Brain microvascular endothelial cell (primary cell): ENCODE results near the gene ZSCAN26.
A peak's percentile ranks its signal among the peaks of the same experiment; 100 is the strongest.

Source experiments
- DNase-seq: peaks from one replicate; pipeline ENCODE4 v3.0.0-alpha.2; 2020
- H3K27ac ChIP-seq: fragments of 250-450 bp; sonication (Bioruptor Pico); 2 replicates; pipeline ENCODE4 v1.5.1; 2020; ENCODE audit warnings: mild to moderate bottlenecking, moderate library complexity
- H3K27me3 ChIP-seq: fragments of 250-450 bp; sonication (Bioruptor Pico); replicated peaks from 2 replicates; pipeline ENCODE4 v1.5.1; 2020; ENCODE audit warnings: mild to moderate bottlenecking
- H3K36me3 ChIP-seq: fragments of 250-450 bp; sonication (Bioruptor Pico); replicated peaks from 2 replicates; pipeline ENCODE4 v1.5.1; 2020; ENCODE audit warnings: mild to moderate bottlenecking
- H3K4me3 ChIP-seq: 2 replicates; pipeline ENCODE4 v1.5.1; 2011; ENCODE audit warnings: low read depth, mild to moderate bottlenecking, control low read depth, low read length, moderate library complexity
- in situ Hi-C: cut with HindIII; loops from 2 replicates; pipeline ENCODE4 v1.10.0; 2017; ENCODE audit warnings: low sequenced_read_pairs, low pct_ligation_motif_present
- TF ChIP-seq, protein P1 (sequence below): IDR thresholded peaks from 2 replicates; pipeline ENCODE4 v1.5.1; 2011; ENCODE audit warnings: low read depth, mild to moderate bottlenecking, moderate library complexity, low read length, control low read depth, inconsistent platforms; ENCODE audit errors: missing control alignments

Gene ZSCAN26

DNA sequence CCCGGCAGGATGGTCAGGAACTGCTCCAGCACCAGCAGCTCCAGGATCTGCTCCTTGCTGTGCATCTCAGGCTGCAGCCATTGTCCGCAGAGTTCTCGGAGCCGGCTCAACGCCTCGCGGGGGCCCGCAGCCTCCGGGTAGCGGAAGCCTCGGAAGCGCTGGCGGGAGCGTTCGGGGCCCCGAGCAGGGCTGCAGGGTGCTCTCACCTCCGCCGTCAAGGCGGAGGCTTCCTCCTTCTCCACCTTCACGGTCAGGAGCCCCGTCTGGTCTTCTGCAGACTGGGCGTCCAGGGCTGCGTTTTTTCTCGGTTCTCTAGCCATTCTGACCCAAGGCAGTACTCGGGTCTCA, 15.3 kb upstream of the ZSCAN26 start:
- DNase-seq: peak; percentile 10
- H3K27ac ChIP-seq: no peak overlapping the region
- TF ChIP-seq, protein P1, sequence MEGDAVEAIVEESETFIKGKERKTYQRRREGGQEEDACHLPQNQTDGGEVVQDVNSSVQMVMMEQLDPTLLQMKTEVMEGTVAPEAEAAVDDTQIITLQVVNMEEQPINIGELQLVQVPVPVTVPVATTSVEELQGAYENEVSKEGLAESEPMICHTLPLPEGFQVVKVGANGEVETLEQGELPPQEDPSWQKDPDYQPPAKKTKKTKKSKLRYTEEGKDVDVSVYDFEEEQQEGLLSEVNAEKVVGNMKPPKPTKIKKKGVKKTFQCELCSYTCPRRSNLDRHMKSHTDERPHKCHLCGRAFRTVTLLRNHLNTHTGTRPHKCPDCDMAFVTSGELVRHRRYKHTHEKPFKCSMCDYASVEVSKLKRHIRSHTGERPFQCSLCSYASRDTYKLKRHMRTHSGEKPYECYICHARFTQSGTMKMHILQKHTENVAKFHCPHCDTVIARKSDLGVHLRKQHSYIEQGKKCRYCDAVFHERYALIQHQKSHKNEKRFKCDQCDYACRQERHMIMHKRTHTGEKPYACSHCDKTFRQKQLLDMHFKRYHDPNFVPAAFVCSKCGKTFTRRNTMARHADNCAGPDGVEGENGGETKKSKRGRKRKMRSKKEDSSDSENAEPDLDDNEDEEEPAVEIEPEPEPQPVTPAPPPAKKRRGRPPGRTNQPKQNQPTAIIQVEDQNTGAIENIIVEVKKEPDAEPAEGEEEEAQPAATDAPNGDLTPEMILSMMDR: no peak

GRCh38 chr6:28252009-28252975, 14.7 kb upstream of the ZSCAN26 start, which contains the start of gene ZKSCAN4:
Gene ZKSCAN4 (minus strand): TSS chr6:28252269. CDS start chr6:28251980, 289 bp downstream.
- TF ChIP-seq, protein P1: no peak

More for the DNA sequence above, 15.3 kb upstream of the ZSCAN26 start:
- no peaks in the 10 kb centered on the region for H3K36me3 ChIP-seq
- H3K27me3 ChIP-seq: no peaks in the 10 kb centered on the region
- H3K4me3 ChIP-seq: peak overlapping the region; percentile 91
- in situ Hi-C loops: no loop called here

GRCh38 chr6:28254121-28254519, 12.8 kb upstream of the ZSCAN26 start:
- in situ Hi-C loops: no loop called here
- Histone ChIP-seq H3K27ac (no peak overlapping the region), H3K4me3 (no peak overlapping the region), H3K36me3 (no peaks in the 10 kb centered on the region), H3K27me3 (no peaks in the 10 kb centered on the region)
- TF ChIP-seq, protein P1: no peak
- DNase-seq: no peak

More at GRCh38 chr6:28252009-28252975, 14.7 kb upstream of the ZSCAN26 start, which contains the start of gene ZKSCAN4:
- Histone ChIP-seq H3K27ac (no peak within 1 kb of the TSS), H3K36me3 (no peaks in the 10 kb centered on the region), H3K4me3 (peak within 1 kb of the TSS; percentile 91), H3K27me3 (no peaks in the 10 kb centered on the region)
- peak; percentile 91 for DNase-seq
- in situ Hi-C loops: no loop called here

DNA sequence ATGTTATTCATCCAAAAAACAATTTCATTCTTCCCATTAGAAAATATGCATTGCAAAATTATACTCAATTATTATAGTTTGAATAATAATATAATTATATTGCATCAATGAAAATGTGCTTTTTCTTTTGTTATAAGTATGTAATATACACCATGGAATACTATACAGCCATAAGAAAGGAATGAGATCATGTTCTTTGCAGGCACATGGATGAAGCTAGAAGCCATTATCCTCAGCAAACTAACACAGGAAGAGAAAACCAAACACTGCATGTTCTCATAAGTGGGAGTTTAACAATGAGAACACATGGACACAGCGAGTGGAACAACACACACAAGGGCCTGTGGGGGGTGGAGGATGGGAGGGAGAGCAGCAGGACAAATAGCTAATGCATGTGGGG, 9.9 kb upstream of the ZSCAN26 start:
- Histone ChIP-seq H3K4me3 (no peak overlapping the region), H3K27ac (no peak overlapping the region), H3K36me3 (no peaks in the 10 kb centered on the region), H3K27me3 (no peaks in the 10 kb centered on the region)
- in situ Hi-C loops: no loop called here
- DNase-seq: no peak
- TF ChIP-seq, protein P1: no peak

- TF ChIP-seq, protein P1: no peak
- peak; percentile 66 for DNase-seq
- H3K4me3 ChIP-seq: peak within 1 kb of the TSS; percentile 50
- in situ Hi-C loops: no loop called here
- no peaks in the 10 kb centered on the region for H3K27me3 ChIP-seq
- H3K27ac ChIP-seq: no peak within 1 kb of the TSS
- no peaks in the 10 kb centered on the region for H3K36me3 ChIP-seq
Observed at GRCh38 chr6:28258877-28259777, 7.8 kb upstream of the ZSCAN26 start, which contains the start of gene NKAPL. Gene NKAPL (plus strand): TSS chr6:28259297. CDS start chr6:28259372, 75 bp downstream.
